Measurements from ENCODE around the gene IQUB.
"Not testable (repeated sequence)": the region's sequence is repeated elsewhere in the genome, so short reads cannot be mapped to it uniquely, and the experiment has no call there.

Gene IQUB

DNA sequence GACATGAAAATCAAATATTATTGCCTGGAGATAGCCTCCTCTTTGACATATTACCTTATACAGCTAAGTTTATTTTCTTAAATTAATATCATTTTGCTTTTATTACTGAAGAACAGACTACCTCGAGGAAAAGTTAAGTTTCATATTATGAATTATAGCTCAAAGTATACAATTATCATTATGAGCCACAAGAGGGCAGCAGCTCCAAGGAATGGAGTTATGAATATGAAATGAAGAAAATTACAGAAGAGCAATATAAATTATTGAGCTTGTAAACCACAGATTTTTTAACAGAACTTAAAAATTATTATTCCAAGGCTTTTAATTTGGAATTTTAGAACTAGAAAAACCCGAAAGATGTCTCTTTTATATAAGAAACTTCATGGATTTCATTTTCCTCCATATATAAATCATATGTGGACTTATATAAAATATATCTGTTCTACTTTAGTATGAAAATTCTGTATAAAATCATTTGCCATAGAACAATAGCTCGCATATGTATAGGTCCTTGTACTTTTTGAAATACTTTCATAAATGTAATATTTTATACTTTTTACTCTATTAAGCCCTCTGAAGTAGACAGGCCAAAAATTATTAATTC is 40.1 kb downstream of the IQUB start:
- in situ Hi-C loops (cut with MboI; ENCODE audit: low sequenced_read_pairs): no loop called here

DNA sequence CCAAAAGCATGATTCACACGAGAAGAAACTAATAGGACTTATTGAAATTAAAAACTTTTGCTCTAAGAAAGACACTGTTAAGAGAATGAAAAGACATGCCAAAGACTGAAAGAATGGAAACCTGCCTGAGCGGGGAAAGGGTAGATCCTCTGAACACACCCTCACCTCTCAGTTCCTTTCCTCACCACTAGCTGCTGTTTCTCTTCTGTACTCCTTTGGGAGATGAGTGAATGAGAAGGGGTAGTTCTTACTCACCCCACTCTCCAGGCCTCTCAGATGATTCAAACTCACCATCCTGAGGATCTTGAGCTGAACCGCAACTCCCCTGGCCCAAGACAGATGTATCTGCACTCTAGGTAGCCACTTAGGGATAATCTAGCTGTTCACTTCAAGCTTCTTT is 41.9 kb downstream of the IQUB start:
- in situ Hi-C loops (cut with MboI; ENCODE audit: low sequenced_read_pairs): no loop called here

- in situ Hi-C loops (cut with MboI; ENCODE audit: low sequenced_read_pairs): no loop called here
Observed at GRCh38 chr7:123485721-123486120, 48.7 kb downstream of the IQUB start.

DNA sequence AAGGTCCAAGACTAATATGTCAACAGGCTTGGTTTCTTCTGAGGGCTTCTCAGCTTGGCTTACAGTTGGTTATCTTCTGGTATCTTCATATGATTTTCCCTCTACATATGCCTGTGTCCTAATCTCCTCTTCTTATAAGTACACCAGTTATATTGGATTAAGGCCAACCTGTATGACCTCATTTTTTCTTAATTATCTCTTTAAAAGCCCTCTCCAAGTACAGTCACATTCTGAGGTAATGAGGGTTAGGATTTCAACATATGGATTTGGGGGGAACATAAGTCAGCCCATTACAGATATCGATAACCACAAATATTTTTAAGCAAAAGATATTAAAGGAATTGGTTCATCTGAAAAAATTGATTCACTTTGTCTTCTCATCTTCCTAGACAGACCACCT is 49.2 kb downstream of the IQUB start:
- in situ Hi-C loops (cut with MboI; ENCODE audit: low sequenced_read_pairs): no loop called here

DNA sequence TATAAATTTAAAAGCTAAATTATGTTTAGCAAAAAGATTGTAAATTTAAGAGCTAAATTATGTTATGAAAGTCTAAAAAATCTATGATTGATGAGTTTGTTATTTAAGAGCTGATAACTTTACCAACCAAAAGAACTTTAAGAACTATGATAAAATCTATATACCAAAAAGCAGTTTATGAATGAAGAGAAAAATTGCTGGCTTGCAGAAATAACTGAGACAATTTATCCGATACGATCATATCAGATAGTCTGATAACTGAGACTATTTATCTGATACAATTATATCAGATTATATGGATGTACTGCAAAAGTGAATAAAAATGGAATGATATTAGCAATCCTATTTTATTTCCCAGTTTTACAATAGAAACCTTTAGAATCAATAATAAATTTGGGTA is 50.2 kb downstream of the IQUB start:
- in situ Hi-C loops (cut with MboI; ENCODE audit: low sequenced_read_pairs): no loop called here

DNA sequence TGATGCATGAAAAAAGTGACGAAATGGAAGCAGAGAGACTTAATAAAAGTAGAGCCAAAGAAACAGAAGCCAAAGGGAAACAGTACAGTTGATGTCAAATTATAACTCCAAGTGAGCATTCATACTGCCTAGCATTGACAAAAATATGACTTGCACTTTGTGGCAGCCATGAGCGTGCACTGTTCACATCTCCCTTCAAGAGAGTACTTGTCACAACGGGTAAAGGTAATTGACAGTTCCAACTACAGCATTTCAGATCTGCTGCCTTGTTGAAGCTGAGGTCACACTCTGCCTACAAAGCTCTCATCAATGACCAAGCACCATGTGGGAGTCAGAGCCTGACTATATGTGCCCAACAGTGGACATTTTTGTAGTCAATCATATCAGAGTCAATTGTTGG is 54.3 kb downstream of the IQUB start:
- in situ Hi-C loops (cut with MboI; ENCODE audit: low sequenced_read_pairs): no loop called here

- in situ Hi-C loops (cut with MboI; ENCODE audit: low sequenced_read_pairs): not testable (repeated sequence)
Observed at GRCh38 chr7:123478056-123478455, 56.3 kb downstream of the IQUB start.

DNA sequence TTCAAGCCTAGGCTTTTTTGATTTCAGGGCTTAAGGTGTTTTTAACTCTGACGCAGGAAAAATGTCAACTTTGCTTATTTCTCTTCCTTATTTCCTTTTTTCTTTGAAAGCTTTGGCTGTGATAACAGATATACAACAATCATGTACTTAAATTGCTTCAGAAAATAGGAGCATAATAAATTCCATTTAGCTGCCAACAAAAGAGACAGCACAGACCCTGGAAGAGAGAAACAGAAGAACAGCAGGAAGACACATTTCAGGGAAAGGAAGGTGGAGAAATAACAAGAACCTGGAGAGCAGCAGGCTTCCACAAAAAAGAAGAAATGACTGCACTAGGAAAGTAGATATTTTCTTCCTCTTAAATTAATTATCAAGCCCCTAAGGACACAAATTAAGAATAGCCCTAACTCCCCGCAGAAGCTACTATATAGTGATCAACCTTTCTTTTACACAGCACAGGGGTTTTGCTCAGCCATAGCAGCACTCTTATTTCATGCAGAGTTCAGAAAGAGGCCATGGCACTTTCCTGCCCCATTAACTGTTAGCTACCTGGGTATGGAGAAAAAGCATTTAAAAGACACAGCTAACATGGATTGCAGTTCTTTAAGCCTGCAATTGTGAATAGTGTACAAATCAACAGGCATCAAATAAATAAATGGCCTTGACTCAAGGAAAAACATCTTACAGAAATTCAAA is 61.5 kb downstream of the IQUB start:
- in situ Hi-C loops (cut with MboI; ENCODE audit: low sequenced_read_pairs): no loop called here

DNA sequence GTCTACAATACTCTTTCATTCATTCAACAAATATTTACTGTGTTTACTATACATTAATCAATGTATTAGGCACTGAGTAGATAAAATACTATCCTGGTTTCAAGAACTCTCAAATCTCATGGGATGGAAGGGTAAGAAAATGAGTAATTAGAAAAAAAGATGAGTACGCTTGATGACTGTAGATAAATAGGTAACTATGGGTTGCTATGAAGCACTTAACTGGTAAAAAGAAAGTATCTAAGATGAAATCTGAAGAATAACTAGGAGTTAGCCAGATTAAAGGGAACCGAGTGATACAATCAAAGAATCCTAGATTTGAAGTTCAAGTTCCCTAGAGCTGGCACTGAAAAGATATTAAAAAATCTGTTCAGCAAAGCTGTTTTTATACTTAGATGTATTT is 62.1 kb downstream of the IQUB start:
- in situ Hi-C loops (cut with MboI; ENCODE audit: low sequenced_read_pairs): no loop called here

DNA sequence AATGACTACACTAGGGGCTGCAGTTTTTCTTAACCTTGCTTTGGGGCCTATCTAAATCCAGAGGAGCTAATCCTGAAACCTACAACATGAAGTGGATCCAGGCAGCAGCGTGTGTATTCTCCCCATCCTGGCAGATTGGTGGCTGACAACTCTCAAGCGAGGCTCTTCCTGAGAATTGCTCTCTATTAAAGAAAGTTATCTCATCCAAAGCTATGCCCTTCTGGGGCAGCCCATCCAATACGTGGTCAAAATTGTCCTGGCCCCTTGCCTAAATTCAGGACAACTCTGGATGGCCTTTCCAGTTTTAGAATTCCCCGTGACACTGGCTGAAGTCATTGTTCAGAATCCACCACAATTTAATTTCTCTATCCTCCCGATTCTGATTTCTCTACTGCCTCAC is 66.1 kb downstream of the IQUB start:
- in situ Hi-C loops (cut with MboI; ENCODE audit: low sequenced_read_pairs): no loop called here

- in situ Hi-C loops (cut with MboI; ENCODE audit: low sequenced_read_pairs): no loop called here
Observed at GRCh38 chr7:123463890-123464289, 70.5 kb downstream of the IQUB start.

DNA sequence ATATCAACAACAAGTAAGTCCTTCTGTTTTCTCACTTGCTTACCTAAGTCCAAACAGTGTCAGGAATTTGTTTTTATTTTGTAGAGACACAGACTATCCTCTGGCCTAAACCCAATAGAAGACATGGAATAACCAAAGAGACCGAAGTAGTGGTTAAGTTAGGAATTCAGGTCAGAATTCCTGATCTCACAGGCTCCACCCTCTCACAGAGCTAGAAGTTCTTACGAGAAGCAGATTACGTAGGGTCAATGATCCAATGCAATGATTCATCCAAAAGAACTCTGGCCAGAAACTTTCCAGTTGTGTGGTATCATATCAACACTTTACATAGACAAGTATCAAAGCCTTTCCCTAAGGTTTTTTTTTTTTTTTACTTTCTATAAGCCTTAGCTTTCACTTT is 73.8 kb downstream of the IQUB start:
- in situ Hi-C loops (cut with MboI; ENCODE audit: low sequenced_read_pairs): no loop called here

- in situ Hi-C loops (cut with MboI; ENCODE audit: low sequenced_read_pairs): no loop called here
Observed at GRCh38 chr7:123455965-123456470, 78.4 kb downstream of the IQUB start.

DNA sequence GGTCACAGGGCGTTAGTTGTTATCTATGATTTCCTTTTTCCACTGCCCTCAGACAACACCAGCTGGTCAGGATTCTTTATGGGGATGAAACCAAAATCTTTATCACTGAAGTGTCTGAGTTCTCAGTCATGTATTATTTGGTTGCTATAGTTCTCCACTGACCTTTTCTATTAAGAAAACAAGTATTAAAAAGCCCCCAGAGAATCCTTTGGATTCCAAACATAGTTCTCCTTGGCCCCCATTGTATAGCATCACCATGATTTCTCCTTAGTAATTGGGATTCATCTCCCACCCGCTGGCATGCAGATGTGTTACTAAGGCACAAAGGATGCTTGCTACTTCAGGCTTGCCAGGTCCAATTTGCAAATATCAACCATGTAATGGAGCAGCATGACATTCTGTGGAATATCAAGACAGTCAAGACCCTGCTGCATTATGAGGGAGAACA is 94.3 kb downstream of the IQUB start:
- in situ Hi-C loops (cut with MboI; ENCODE audit: low sequenced_read_pairs): no loop called here

GRCh38 chr7:123439191-123439590 is 95.2 kb downstream of the IQUB start:
- in situ Hi-C loops (cut with MboI; ENCODE audit: low sequenced_read_pairs): no loop called here

GRCh38 chr7:123437447-123437995 is 96.9 kb downstream of the IQUB start:
- in situ Hi-C loops (cut with MboI; ENCODE audit: low sequenced_read_pairs): no loop called here

- in situ Hi-C loops (cut with MboI; ENCODE audit: low sequenced_read_pairs): no loop called here
Observed at GRCh38 chr7:123435080-123435700, 99.2 kb downstream of the IQUB start.

GRCh38 chr7:123433665-123434064 is 100.7 kb downstream of the IQUB start:
- in situ Hi-C loops (cut with MboI; ENCODE audit: low sequenced_read_pairs): no loop called here

DNA sequence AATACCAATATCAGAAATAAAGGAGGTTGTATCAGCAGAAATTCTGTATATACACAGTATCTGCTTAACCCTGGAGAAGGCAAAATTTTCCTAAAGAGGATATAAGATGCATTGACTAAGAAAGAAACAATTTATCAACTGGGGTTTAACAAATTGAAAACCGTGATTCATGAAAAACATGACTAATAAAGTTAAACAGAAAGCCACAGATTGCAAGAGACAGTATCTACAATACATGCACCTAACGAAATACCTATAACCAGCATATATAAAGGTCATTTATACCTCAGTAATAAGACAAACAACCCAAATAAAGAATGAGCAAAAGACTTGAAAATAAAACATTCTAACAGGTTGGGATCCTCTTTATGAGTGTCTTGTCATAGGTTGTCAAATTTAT is 101.8 kb downstream of the IQUB start:
- in situ Hi-C loops (cut with MboI; ENCODE audit: low sequenced_read_pairs): no loop called here

DNA sequence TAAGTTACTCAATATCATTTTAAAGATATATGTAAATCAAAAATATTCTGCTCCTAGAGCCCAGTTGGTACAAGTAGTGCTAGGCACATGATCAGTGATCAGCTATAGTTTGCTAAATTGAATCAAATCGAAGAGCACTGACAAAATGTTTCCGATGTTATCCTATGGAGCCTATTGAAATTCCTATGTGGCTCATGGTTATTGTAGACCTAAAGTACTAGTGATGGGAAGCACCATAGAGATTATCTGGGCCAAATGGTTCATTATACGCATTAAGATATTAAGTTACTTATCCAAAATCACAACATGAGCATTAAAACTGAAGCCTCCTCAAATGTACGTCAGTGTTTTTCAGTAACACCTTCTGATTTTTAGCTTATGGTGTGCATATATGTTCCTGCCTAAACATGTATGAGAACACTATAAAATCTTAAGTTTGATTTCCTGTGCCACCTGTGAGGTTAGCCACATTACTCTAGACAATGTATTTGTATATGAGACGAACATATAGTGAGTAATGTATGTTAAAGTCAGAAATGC is 103.2 kb downstream of the IQUB start:
- in situ Hi-C loops (cut with MboI; ENCODE audit: low sequenced_read_pairs): no loop called here

- in situ Hi-C loops (cut with MboI; ENCODE audit: low sequenced_read_pairs): no loop called here
Observed at GRCh38 chr7:123425246-123425645, 109.1 kb downstream of the IQUB start.

- in situ Hi-C loops (cut with MboI; ENCODE audit: low sequenced_read_pairs): no loop called here
Observed at GRCh38 chr7:123424463-123424862, 109.9 kb downstream of the IQUB start.
